RWPE1 (cell line): ENCODE measurements around the gene ZNF578.
"Not testable (repeated sequence)": the region's sequence is repeated elsewhere in the genome, so short reads cannot be mapped to it uniquely, and the experiment has no call there.

Source experiments
- CTCF ChIA-PET: fragments of 350-600 bp; sonication (Branson Sonifier 250); formaldehyde crosslinking; extraction: SDS; loops from one replicate; lab custom pipeline; 2021; lab: Yijun Ruan, JAX
- POLR2A ChIA-PET: fragments of 400-600 bp; formaldehyde crosslinking; extraction: SDS; loops from one replicate; lab custom pipeline; 2020; ENCODE audit warnings: antibody characterized with exemption; ENCODE audit not compliant: low non-redundant PET; lab: Yijun Ruan, JAX
- DNase-seq: peaks from one replicate; pipeline ENCODE4 v3.0.0; 2012; ENCODE audit warnings: low spot score
- H3K27ac ChIP-seq: fragments of 450-650 bp; 2 replicates; pipeline ENCODE4 v1.5.1; 2017
- CTCF ChIP-seq: fragments of 450-650 bp; conservative IDR thresholded peaks from 2 replicates; pipeline ENCODE4 v1.5.1; 2017; ENCODE audit warnings: low read depth, mild to moderate bottlenecking

The ZNF578 gene

GRCh38 chr19:52527956-52528351 lies 74.6 kb downstream of the ZNF578 start:
- peak overlapping the region; percentile 86 for H3K27ac ChIP-seq
- no peak for TF ChIP-seq CTCF
- POLR2A ChIA-PET = no interaction called here
- DNase-seq = no peak
- CTCF ChIA-PET = no interaction called here

DNA sequence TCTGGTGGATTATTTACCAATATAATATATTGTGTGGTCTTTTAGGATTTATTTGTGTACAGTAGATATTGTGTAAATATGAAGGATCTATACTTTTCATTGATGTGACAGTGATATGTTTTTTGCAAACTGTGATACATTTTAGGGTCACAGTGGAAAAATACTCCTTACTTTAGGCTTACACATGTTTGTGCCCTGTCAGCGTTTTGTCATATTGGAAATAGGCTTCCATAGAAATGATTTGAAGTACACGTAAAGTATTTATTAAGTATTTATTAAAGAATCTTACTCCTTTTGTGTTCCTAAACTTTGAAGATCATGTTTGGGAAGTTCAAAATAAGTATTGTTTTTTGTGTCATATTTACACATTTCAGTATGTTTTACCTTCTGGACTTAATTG lies 79.1 kb downstream of the ZNF578 start:
- no peak overlapping the region for H3K27ac ChIP-seq
- no peak for TF ChIP-seq CTCF
- POLR2A ChIA-PET = no interaction called here
- no peak for DNase-seq
- CTCF ChIA-PET = no interaction called here

DNA sequence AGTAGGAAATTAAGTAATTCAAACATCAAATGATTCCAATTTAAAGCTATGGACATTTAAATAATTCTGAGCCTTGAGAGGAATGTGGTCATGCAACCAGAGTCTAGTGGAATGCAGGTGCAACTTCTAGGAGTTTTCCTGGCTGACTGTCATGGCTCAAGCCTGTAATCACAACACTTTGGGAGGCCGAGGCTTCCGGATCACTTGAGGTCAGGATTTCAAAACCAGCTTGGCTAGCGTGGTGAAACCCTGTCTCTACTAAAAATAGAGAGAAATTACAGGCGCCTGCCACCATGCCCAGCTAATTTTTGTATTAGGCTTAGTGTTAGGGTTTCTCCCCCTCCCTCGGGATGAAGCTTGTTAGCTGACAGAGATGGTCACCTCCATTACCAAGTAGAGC lies 80.5 kb downstream of the ZNF578 start:
- ChIA-PET POLR2A (no interaction called here), CTCF (interaction anchor here (0.6 kb wide), 1 partner anchor 32 kb away, joined by 3 read pairs; no protein-coding TSS in a partner anchor)
- no peak for TF ChIP-seq CTCF
- H3K27ac ChIP-seq = no peak overlapping the region
- no peak for DNase-seq

GRCh38 chr19:52535385-52535770 lies 82.0 kb downstream of the ZNF578 start:
- CTCF ChIA-PET, DNase-seq, POLR2A ChIA-PET: not testable (repeated sequence)
- peak overlapping the region; percentile 80 for H3K27ac ChIP-seq

GRCh38 chr19:52535771-52536447 lies 82.6 kb downstream of the ZNF578 start:
- peak; percentile 54 for DNase-seq
- ChIA-PET POLR2A (no interaction called here), CTCF (no interaction called here)
- TF ChIP-seq CTCF = no peak
- peak overlapping the region; percentile 80 for H3K27ac ChIP-seq

GRCh38 chr19:52536448-52536800 lies 83.1 kb downstream of the ZNF578 start:
- POLR2A ChIA-PET = no interaction called here
- CTCF ChIA-PET = no interaction called here
- no peak for TF ChIP-seq CTCF
- no peak for DNase-seq
- peak overlapping the region; percentile 80 for H3K27ac ChIP-seq

GRCh38 chr19:52538815-52539214 lies 85.5 kb downstream of the ZNF578 start:
- DNase-seq, H3K27ac ChIP-seq, POLR2A ChIA-PET, CTCF ChIA-PET: not testable (repeated sequence)

GRCh38 chr19:52541176-52541575 lies 87.8 kb downstream of the ZNF578 start:
- POLR2A ChIA-PET, H3K27ac ChIP-seq, DNase-seq: not testable (repeated sequence)
- CTCF ChIA-PET = interaction anchor here (0.7 kb wide), 1 partner anchor 579 kb away, joined by 3 read pairs; no protein-coding TSS in a partner anchor
